Erythroblast (primary cell): ENCODE results near the gene FOXF1.

Source experiments
- GATA1 ChIP-seq: IDR thresholded peaks from 2 replicates; pipeline ENCODE4 v1.6.1; 2011; ENCODE audit warnings: low read depth, mild to moderate bottlenecking, control low read depth, low read length, moderate library complexity
- POLR2A ChIP-seq: IDR thresholded peaks from 2 replicates; pipeline ENCODE4 v1.6.1; 2011; ENCODE audit warnings: mild to moderate bottlenecking, low read length

DNA sequence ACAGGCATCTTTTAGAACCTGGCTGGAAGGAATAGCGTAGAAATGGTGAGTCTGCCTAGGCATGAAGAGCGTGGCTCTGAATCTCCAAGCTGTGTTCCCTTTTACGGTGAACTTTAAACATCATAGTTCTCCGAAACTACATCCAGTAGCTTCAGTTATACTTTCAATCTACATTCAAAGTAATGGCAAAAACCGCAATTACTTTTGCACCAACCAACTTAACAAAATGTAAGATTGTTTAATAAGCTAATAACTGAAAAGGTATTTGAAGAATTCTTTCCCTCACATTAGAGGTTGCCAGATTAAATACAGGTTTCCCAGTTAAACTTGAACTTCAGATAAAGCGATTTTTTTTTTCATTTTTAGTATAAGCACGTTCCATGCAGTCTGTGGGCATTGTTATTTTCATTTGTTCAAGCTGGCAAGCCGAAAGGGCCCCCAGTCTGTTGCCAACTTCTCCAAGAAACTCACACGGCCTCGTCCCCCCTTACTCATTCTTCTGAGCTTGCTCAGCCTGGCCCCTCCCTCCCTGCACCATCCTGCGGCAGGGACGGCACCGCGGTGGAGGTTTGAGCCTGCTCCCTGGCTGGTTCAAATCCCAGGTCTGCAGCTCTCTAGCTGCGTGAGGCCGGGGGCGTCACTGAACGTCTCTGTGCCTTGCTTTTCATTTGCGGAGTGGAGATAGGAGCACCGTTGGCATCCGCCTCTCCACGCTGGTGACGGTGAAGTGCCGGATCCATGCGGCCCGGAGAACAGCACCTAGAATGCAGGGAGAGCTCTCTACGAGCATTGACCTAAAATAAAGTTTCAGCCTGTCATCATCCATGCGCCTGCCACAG is 48.2 kb downstream of the FOXF1 start:
- TF ChIP-seq POLR2A: no peak
- TF ChIP-seq GATA1: no peak
